Measurements from ENCODE around the gene PRRT1B. TPM values are rescaled to one million over a fixed set of nuclear protein-coding genes. Genes with fewer than 3 reads are reported as not detected.
"Not testable (repeated sequence)": the region's sequence is repeated elsewhere in the genome, so short reads cannot be mapped to it uniquely, and the experiment has no call there.

The PRRT1B gene
- total RNA-seq, 2 donors from 2014 or later: 2.0 to 4.5 TPM

- H3K4me3 ChIP-seq: no peak overlapping the region
- no peaks in the 10 kb centered on the region for H3K9me3 ChIP-seq
- TF ChIP-seq CTCF (IDR thresholded peaks at IDR 0.05): no peak
- DNase-seq: no peak
- no peaks in the 10 kb centered on the region for H3K36me3 ChIP-seq
- H3K4me1 ChIP-seq: no peaks in the 10 kb centered on the region
- no peak overlapping the region for H3K9ac ChIP-seq (ENCODE audit: low read depth in 2 of 2, low read length in 2 of 2)
- intact Hi-C loops (cut with DNase I): no loop called here
- no peaks in the 10 kb centered on the region for H3K27me3 ChIP-seq
- no peak overlapping the region for H3K27ac ChIP-seq
Observed at GRCh38 chr9:131537946-131538345, 7.4 kb upstream of the PRRT1B start.

- H3K27me3 ChIP-seq: no peaks in the 10 kb centered on the region
- intact Hi-C loops (cut with DNase I): no loop called here
- no peak overlapping the region for H3K27ac ChIP-seq
- no peak overlapping the region for H3K9ac ChIP-seq (ENCODE audit: low read depth in 2 of 2, low read length in 2 of 2)
- H3K4me3 ChIP-seq: no peak overlapping the region
- H3K9me3 ChIP-seq: no peaks in the 10 kb centered on the region
- no peaks in the 10 kb centered on the region for H3K36me3 ChIP-seq
- no peaks in the 10 kb centered on the region for H3K4me1 ChIP-seq
- DNase-seq: no peak
- TF ChIP-seq CTCF (IDR thresholded peaks at IDR 0.05): no peak
Observed at GRCh38 chr9:131539223-131539923, 6.0 kb upstream of the PRRT1B start.

- H3K27me3 ChIP-seq: peaks cover 14% of the 10 kb centered on the region
- no peaks in the 10 kb centered on the region for H3K9me3 ChIP-seq
- no peak for DNase-seq
- H3K27ac ChIP-seq: no peak overlapping the region
- peaks cover 6% of the 10 kb centered on the region for H3K4me1 ChIP-seq
- intact Hi-C loops (cut with DNase I): no loop called here
- TF ChIP-seq CTCF (IDR thresholded peaks at IDR 0.05): no peak
- H3K4me3 ChIP-seq: no peak overlapping the region
- H3K9ac ChIP-seq (ENCODE audit: low read depth in 2 of 2, low read length in 2 of 2): no peak overlapping the region
- no peaks in the 10 kb centered on the region for H3K36me3 ChIP-seq
Observed at GRCh38 chr9:131543141-131543540, 2.2 kb upstream of the PRRT1B start.

- intact Hi-C loops (cut with DNase I): no loop called here
- H3K36me3 ChIP-seq: no peaks in the 10 kb centered on the region
- H3K27ac ChIP-seq: no peak overlapping the region
- H3K4me1 ChIP-seq: peaks cover 6% of the 10 kb centered on the region
- H3K9ac ChIP-seq (ENCODE audit: low read depth in 2 of 2, low read length in 2 of 2): peak overlapping the region; percentile 12 to 68
- peak overlapping the region; percentile 30 for H3K4me3 ChIP-seq
- peaks cover 14% of the 10 kb centered on the region for H3K27me3 ChIP-seq
- peak; percentile 33 for DNase-seq
- H3K9me3 ChIP-seq: no peaks in the 10 kb centered on the region
- TF ChIP-seq CTCF (IDR thresholded peaks at IDR 0.05): no peak
Observed at GRCh38 chr9:131545786-131546335, 538 bp downstream of the PRRT1B start.

- no peak for TF ChIP-seq CTCF (IDR thresholded peaks at IDR 0.05)
- Histone ChIP-seq H3K9me3 (no peaks in the 10 kb centered on the region), H3K27ac (no peak overlapping the region), H3K27me3 (peaks cover 14% of the 10 kb centered on the region), H3K36me3 (no peaks in the 10 kb centered on the region), H3K9ac (ENCODE audit: low read depth in 2 of 2, low read length in 2 of 2) (no peak overlapping the region), H3K4me3 (peak overlapping the region; percentile 30), H3K4me1 (peaks cover 6% of the 10 kb centered on the region)
- intact Hi-C loops (cut with DNase I): no loop called here
- DNase-seq: peak; percentile 35
Observed at GRCh38 chr9:131546336-131547084, 1.2 kb downstream of the PRRT1B start.

GRCh38 chr9:131549186-131549585 is 3.9 kb downstream of the PRRT1B start:
- H3K9ac ChIP-seq (ENCODE audit: low read depth in 2 of 2, low read length in 2 of 2); H3K36me3 ChIP-seq; H3K4me1 ChIP-seq; intact Hi-C loops (cut with DNase I); H3K9me3 ChIP-seq; H3K4me3 ChIP-seq; DNase-seq; H3K27ac ChIP-seq: not testable (repeated sequence)
- peaks cover 14% of the 10 kb centered on the region for H3K27me3 ChIP-seq

- H3K9me3 ChIP-seq; H3K4me1 ChIP-seq; intact Hi-C loops (cut with DNase I); H3K36me3 ChIP-seq; H3K27ac ChIP-seq; DNase-seq; H3K4me3 ChIP-seq; H3K9ac ChIP-seq (ENCODE audit: low read depth in 2 of 2, low read length in 2 of 2): not testable (repeated sequence)
- peaks cover 17% of the 10 kb centered on the region for H3K27me3 ChIP-seq
Observed at GRCh38 chr9:131550465-131550864, 5.1 kb downstream of the PRRT1B start.
